Natural killer cell (primary cell): Measurements from ENCODE around the gene EVL. TPM values are rescaled to one million over a fixed set of nuclear protein-coding genes. Genes with fewer than 3 reads are reported as not detected.

Experiments used
- ATAC-seq, 3 donors: fragments of 150-1000 bp in 2 of 3; fragments of 200-7000 bp in 1 of 3; cut with Tn5 transposase; 1 replicate in 1 of 3; 2 replicates in 2 of 3; pipeline ENCODE4 v1.10.0; 2021; ENCODE audit warnings: mild to moderate bottlenecking in 2 of 3, moderate library complexity in 2 of 3
- DNase-seq, 2 donors: peaks; one replicate each; pipeline versions ENCODE4 v3.0.0 to v3.0.0-alpha.2; 2013 to 2021; ENCODE audit warnings: mixed read lengths in 1 of 2
- H3K27ac ChIP-seq: one replicate; pipeline ENCODE4 v1.5.1; 2013; ENCODE audit warnings: mild to moderate bottlenecking, low read length
- H3K27me3 ChIP-seq: one replicate; pipeline ENCODE4 v1.6.1; 2013; ENCODE audit warnings: low read length; ENCODE audit not compliant: control insufficient read depth, insufficient read depth
- H3K36me3 ChIP-seq: one replicate; pipeline ENCODE4 v1.6.1; 2013; ENCODE audit warnings: low read length; ENCODE audit not compliant: control insufficient read depth, insufficient read depth
- H3K4me1 ChIP-seq: one replicate; pipeline ENCODE4 v1.6.1; 2013; ENCODE audit warnings: low read length; ENCODE audit not compliant: control insufficient read depth, insufficient read depth
- H3K4me3 ChIP-seq: one replicate; pipeline ENCODE4 v1.5.1; 2013; ENCODE audit warnings: low read length
- H3K9me3 ChIP-seq: one replicate; pipeline ENCODE4 v1.6.1; 2013; ENCODE audit warnings: low read length; ENCODE audit not compliant: control insufficient read depth, insufficient read depth
- H3K27ac Mint-ChIP-seq, 2 donors: one replicate each; pipeline ENCODE4 v1.8.0; 2022; ENCODE audit warnings: mild to moderate bottlenecking in 2 of 2, mixed read lengths in 2 of 2, moderate library complexity in 1 of 2
- H3K27me3 Mint-ChIP-seq, 2 donors: one replicate each; pipeline ENCODE4 v1.8.0; 2022; ENCODE audit warnings: low read depth in 2 of 2, mixed read lengths in 2 of 2
- H3K36me3 Mint-ChIP-seq: one replicate; pipeline ENCODE4 v1.8.0; 2022; ENCODE audit warnings: mixed read lengths
- H3K4me1 Mint-ChIP-seq, 2 donors: one replicate each; pipeline ENCODE4 v1.8.0; 2022; ENCODE audit warnings: mixed read lengths in 2 of 2
- H3K4me3 Mint-ChIP-seq: one replicate; pipeline ENCODE4 v1.8.0; 2022; ENCODE audit warnings: mild to moderate bottlenecking, moderate library complexity, mixed read lengths
- H3K9me3 Mint-ChIP-seq, 2 donors: one replicate each; pipeline ENCODE4 v1.8.0; 2022; ENCODE audit warnings: mixed read lengths in 2 of 2
- CTCF ChIP-seq: fragments of 200-600 bp; IDR thresholded peaks from one replicate; pipeline ENCODE4 v1.8.0; 2022; ENCODE audit warnings: antibody characterized with exemption
- WGBS: methylation state at CpG from one replicate; pipeline ENCODE4 v1.1.7; 2013; ENCODE audit warnings: missing lambda C conversion rate; ENCODE audit not compliant: insufficient coverage; 5-methylcytosine and 5-hydroxymethylcytosine counted together
- intact Hi-C: fragments of 100-400 bp; cut with micrococcal nuclease; formaldehyde crosslinking; loops from one replicate; pipeline ENCODE4 v1.14.2; 2022
- total RNA-seq, 4 donors: library from RNA; stranded (reverse); fragments of 120-200 nt in 1 of 4; gene quantifications; one replicate each; pipeline versions ENCODE4 v1.2.3 to v1.2.4, GENCODE V29; 2013 to 2022

Gene EVL
- total RNA-seq, 3 donors from 2014 or later (not counting 1 experiment from before 2014, with no cell fraction given): 882 to 1,108 (median 986) TPM

DNA sequence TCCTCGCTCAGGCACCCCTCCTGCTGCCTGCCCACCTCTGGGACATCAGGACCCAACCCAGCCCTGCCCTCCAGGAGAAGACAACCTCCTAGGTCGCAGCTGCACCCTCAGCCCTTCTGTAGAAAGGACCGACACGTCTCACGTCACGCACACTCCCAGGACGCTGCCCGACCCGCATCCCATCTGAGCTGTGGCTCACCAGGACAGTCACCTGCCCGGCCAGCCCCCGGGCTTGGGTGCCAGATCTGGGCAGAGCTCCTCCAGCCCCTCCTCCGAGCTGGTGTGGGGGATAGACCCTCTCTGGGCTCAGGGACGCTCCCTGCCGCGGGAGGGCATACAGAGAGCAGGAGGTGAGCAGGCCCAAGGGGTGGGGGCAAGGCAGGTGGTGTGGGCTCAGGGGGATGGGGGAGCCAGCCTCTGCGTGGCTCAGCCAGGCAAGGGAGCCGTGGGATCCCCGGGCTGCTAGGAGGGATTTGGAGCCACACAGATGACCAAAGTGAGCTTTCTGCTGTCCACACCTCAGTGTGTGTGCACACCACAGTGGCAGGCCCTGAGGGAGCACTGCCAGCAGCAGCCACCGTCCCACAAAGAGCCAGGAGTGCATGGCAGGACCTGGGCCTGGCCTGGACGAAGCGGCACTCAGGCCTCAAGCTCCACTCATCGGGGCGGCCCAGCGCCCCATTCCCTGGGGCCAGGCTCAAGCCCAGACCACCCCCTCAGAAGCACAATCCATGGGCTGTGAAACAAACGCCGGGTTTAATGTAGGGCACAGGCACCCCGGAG is 80.7 kb downstream of the EVL start:
- Mint-ChIP-seq H3K27me3 (no peaks in the 10 kb centered on the region), H3K4me3 (no peak overlapping the region), H3K36me3 (no peaks in the 10 kb centered on the region), H3K9me3 (no peaks in the 10 kb centered on the region), H3K4me1 (peaks cover 5 to 35% of the 10 kb centered on the region in 2 donors), H3K27ac (peak overlapping the region in 1 of 2 donors; percentile 72)
- TF ChIP-seq CTCF: no peak
- no peak overlapping the region for H3K4me3 ChIP-seq
- ATAC-seq: no peak
- DNase-seq: no peak
- H3K4me1 ChIP-seq: peaks cover 30% of the 10 kb centered on the region
- 90% methylated on average over 27 of the region's 27 CpGs for WGBS
- no peak overlapping the region for H3K27ac ChIP-seq
- H3K9me3 ChIP-seq: no peaks in the 10 kb centered on the region
- peaks cover 47% of the 10 kb centered on the region for H3K36me3 ChIP-seq
- no peaks in the 10 kb centered on the region for H3K27me3 ChIP-seq
- intact Hi-C loops: loop anchor here (2.0 kb wide), 1 partner anchor 233 kb away; no protein-coding TSS in a partner anchor

DNA sequence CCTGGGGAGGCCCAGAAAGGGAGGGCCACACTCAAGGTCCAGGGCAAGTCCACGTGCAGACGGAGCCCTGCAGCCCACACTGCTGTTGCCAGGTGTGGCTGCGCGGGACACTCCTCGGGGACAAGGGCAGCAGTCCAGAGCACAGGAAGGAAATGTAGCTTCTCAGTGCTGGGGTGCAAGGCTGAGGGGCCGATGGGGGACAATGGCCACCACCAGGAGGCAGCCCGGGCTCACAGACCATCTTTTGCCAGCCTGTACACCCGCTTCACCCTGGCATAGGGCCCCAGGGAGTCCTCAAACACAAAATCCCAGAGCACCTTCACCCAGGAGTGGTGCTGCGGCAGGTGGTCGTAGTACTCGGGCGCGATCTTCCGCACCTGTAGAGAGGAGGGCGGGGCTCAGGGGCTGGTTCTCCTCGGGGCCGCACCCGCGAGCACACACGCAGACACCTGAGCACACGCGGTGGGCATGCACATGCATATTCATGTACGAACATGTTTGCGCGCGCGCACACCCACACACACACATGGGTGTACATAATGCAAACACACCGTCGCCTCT is 81.4 kb downstream of the EVL start:
- H3K36me3 ChIP-seq: peaks cover 39% of the 10 kb centered on the region
- H3K4me3 ChIP-seq: no peak overlapping the region
- no peaks in the 10 kb centered on the region for H3K9me3 ChIP-seq
- TF ChIP-seq CTCF: no peak
- ATAC-seq (peak in 2 of 3 donors; percentile 27 to 40), DNase-seq (peak in 1 of 2 donors; percentile 56)
- intact Hi-C loops: loop anchor here (1.0 to 2.0 kb wide), 2 partner anchors 47 to 232 kb away; no protein-coding TSS in a partner anchor
- Mint-ChIP-seq H3K4me1 (peaks cover 5 to 39% of the 10 kb centered on the region in 2 donors), H3K27ac (peak overlapping the region; percentile 65 to 77), H3K4me3 (no peak overlapping the region), H3K27me3 (no peaks in the 10 kb centered on the region), H3K9me3 (no peaks in the 10 kb centered on the region), H3K36me3 (no peaks in the 10 kb centered on the region)
- H3K27me3 ChIP-seq: no peaks in the 10 kb centered on the region
- H3K27ac ChIP-seq: peak overlapping the region; percentile 46
- 82% methylated on average over 29 of the region's 29 CpGs for WGBS
- peaks cover 30% of the 10 kb centered on the region for H3K4me1 ChIP-seq

DNA sequence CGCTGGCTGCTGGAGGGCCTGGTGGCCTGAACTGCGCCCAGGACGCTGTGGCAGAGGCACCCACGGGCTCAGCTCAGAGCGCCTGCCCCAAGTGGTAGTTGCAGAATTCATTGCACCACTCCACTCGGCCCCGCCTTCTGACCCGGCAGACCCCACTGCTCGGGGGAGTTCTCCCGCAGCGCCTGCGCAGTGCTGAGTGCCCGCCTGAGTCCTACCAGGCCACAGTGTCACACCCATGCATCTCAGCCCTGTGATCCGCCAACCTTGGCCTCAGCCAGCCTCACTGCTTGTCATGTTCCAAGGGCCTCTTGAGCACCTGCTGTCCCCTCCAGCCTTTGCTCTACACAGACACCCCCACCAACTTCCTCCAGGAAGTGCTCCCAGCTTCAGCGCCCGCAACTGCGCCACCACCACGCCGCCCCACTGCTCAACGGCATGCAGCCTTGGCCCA is 82.0 kb downstream of the EVL start:
- Histone ChIP-seq H3K27me3 (no peaks in the 10 kb centered on the region), H3K4me1 (peaks cover 30% of the 10 kb centered on the region), H3K36me3 (peaks cover 33% of the 10 kb centered on the region), H3K9me3 (no peaks in the 10 kb centered on the region), H3K27ac (peak overlapping the region; percentile 46), H3K4me3 (no peak overlapping the region)
- Mint-ChIP-seq H3K4me1 (peaks cover 5 to 39% of the 10 kb centered on the region in 2 donors), H3K36me3 (no peaks in the 10 kb centered on the region), H3K27me3 (no peaks in the 10 kb centered on the region), H3K27ac (peak overlapping the region; percentile 65 to 77), H3K9me3 (no peaks in the 10 kb centered on the region), H3K4me3 (peak overlapping the region; percentile 68)
- peak; percentile 80 to 92 (median 82) for ATAC-seq
- WGBS: 15% methylated on average over 20 of the region's 20 CpGs
- intact Hi-C loops: loop anchor here (1.0 to 2.0 kb wide), 2 partner anchors 46 to 232 kb away; no protein-coding TSS in a partner anchor
- TF ChIP-seq CTCF: no peak
- peak; percentile 64 to 83 for DNase-seq
